Breast epithelium (tissue), 4 donors: ENCODE data around the gene TBC1D23. TPM values are rescaled to one million over a fixed set of nuclear protein-coding genes. Genes with fewer than 3 reads are reported as not detected.
"Not testable (repeated sequence)": the region's sequence is repeated elsewhere in the genome, so short reads cannot be mapped to it uniquely, and the experiment has no call there.

Experiments
- DNase-seq, 2 donors: peaks; one replicate each; pipeline ENCODE4 v3.0.0-alpha.2; 2019; ENCODE audit warnings: low spot score in 2 of 2
- H3K27ac ChIP-seq, 2 donors: fragments of 200-600 bp; sonication (generic) in 1 of 2; one replicate each; pipeline ENCODE4 v1.5.1; 2016 to 2019; ENCODE audit warnings: mild to moderate bottlenecking in 1 of 2
- H3K27me3 ChIP-seq, 2 donors: fragments of 200-600 bp; sonication (generic) in 1 of 2; one replicate each; pipeline versions ENCODE4 v1.5.1 to v1.6.0; 2017 to 2019; ENCODE audit warnings: control low read depth in 1 of 2, mild to moderate bottlenecking in 1 of 2
- H3K36me3 ChIP-seq: fragments of 200-600 bp; one replicate; pipeline ENCODE4 v1.5.1; 2019
- H3K4me1 ChIP-seq, 2 donors: fragments of 200-600 bp; sonication (generic); one replicate each; pipeline ENCODE4 v1.5.1; 2016 to 2019; ENCODE audit warnings: control low read depth in 1 of 2
- H3K4me3 ChIP-seq, 3 donors: fragments of 200-600 bp; sonication (generic); 1 replicate in 2 of 3; 2 replicates in 1 of 3; pipeline ENCODE4 v1.5.1; 2016 to 2019; ENCODE audit warnings: mild to moderate bottlenecking in 3 of 3, moderate library complexity in 2 of 3
- H3K9me3 ChIP-seq, 2 donors: fragments of 200-600 bp; sonication (generic) in 1 of 2; one replicate each; pipeline ENCODE4 v1.5.1; 2016 to 2019; ENCODE audit warnings: control low read depth in 1 of 2
- POLR2A ChIP-seq: fragments of 450-650 bp; IDR thresholded peaks from one replicate; pipeline ENCODE4 v1.6.1; 2016; ENCODE audit warnings: antibody characterized with exemption, mild to moderate bottlenecking, moderate library complexity
- POLR2AphosphoS5 ChIP-seq, 3 donors: sonication (generic); formaldehyde crosslinking; IDR thresholded peaks; one replicate each; pipeline ENCODE4 v1.6.1; 2017; ENCODE audit warnings: antibody characterized with exemption in 3 of 3
- intact Hi-C: fragments of 100-400 bp; cut with DNase I; formaldehyde crosslinking; loops from one replicate; pipeline ENCODE4 v1.15.1; 2023; ENCODE audit warnings: low total_unique reads
- total RNA-seq, 3 donors: library from RNA; depleted of rRNA; stranded (reverse); fragments of >200 nt; gene quantifications; one replicate each; pipeline ENCODE4 v1.1.0, GENCODE V29; 2016
- TF ChIP-seq, protein P1 (sequence below), 3 donors: fragments of 450-650 bp; IDR thresholded peaks; one replicate each; pipeline ENCODE4 v1.5.1; 2016 to 2017; ENCODE audit warnings: antibody characterized with exemption in 3 of 3, mild to moderate bottlenecking in 3 of 3, moderate library complexity in 3 of 3

Gene TBC1D23
- total RNA-seq, 3 donors from 2014 or later: 32.8 to 48.2 (median 42.9) TPM

DNA sequence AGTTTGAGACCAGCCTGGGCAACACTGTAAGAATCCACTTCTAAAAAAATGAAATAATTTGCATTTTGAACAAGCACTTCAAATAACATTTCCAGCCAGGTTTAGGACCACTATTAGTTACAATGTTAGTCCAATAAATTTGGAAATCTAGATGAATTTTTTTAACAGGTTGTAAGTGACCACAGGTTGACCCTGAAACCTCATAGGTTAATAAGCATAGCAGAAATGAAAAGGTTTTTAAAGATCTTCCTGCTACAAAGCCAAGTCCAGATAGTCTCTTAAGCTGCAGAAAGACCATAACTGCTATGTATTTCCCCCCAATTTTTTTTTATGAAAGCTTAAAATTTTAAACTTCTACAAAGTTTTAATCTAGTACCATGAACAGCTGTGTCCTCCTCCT is 72.3 kb downstream of the TBC1D23 start:
- no peak for DNase-seq
- Histone ChIP-seq H3K27me3 (no peaks in the 10 kb centered on the region), H3K36me3 (no peaks in the 10 kb centered on the region), H3K4me1 (peaks cover 0 to 4% of the 10 kb centered on the region in 2 donors), H3K9me3 (no peaks in the 10 kb centered on the region), H3K4me3 (no peak overlapping the region), H3K27ac (no peak overlapping the region)
- TF ChIP-seq, protein P1, sequence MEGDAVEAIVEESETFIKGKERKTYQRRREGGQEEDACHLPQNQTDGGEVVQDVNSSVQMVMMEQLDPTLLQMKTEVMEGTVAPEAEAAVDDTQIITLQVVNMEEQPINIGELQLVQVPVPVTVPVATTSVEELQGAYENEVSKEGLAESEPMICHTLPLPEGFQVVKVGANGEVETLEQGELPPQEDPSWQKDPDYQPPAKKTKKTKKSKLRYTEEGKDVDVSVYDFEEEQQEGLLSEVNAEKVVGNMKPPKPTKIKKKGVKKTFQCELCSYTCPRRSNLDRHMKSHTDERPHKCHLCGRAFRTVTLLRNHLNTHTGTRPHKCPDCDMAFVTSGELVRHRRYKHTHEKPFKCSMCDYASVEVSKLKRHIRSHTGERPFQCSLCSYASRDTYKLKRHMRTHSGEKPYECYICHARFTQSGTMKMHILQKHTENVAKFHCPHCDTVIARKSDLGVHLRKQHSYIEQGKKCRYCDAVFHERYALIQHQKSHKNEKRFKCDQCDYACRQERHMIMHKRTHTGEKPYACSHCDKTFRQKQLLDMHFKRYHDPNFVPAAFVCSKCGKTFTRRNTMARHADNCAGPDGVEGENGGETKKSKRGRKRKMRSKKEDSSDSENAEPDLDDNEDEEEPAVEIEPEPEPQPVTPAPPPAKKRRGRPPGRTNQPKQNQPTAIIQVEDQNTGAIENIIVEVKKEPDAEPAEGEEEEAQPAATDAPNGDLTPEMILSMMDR (IDR thresholded peaks at IDR 0.05): no peak
- TF ChIP-seq POLR2A: no peak
- TF ChIP-seq POLR2AphosphoS5 (IDR thresholded peaks at IDR 0.05): no peak
- intact Hi-C loops: no loop called here

- Histone ChIP-seq H3K36me3 (no peaks in the 10 kb centered on the region), H3K27ac (peak overlapping the region; percentile 87 to 93), H3K4me3 (peak overlapping the region; percentile 57 to 85 (median 80)), H3K4me1 (peaks cover 0 to 4% of the 10 kb centered on the region in 2 donors), H3K27me3 (no peaks in the 10 kb centered on the region), H3K9me3 (no peaks in the 10 kb centered on the region)
- intact Hi-C loops: no loop called here
- TF ChIP-seq, protein P1 (IDR thresholded peaks at IDR 0.05): no peak
- TF ChIP-seq POLR2AphosphoS5 (IDR thresholded peaks at IDR 0.05) (peak in 1 of 3 donors; percentile 41), POLR2A (no peak)
- no peak for DNase-seq
Observed at GRCh38 chr3:100333970-100334487, 73.2 kb downstream of the TBC1D23 start.

DNA sequence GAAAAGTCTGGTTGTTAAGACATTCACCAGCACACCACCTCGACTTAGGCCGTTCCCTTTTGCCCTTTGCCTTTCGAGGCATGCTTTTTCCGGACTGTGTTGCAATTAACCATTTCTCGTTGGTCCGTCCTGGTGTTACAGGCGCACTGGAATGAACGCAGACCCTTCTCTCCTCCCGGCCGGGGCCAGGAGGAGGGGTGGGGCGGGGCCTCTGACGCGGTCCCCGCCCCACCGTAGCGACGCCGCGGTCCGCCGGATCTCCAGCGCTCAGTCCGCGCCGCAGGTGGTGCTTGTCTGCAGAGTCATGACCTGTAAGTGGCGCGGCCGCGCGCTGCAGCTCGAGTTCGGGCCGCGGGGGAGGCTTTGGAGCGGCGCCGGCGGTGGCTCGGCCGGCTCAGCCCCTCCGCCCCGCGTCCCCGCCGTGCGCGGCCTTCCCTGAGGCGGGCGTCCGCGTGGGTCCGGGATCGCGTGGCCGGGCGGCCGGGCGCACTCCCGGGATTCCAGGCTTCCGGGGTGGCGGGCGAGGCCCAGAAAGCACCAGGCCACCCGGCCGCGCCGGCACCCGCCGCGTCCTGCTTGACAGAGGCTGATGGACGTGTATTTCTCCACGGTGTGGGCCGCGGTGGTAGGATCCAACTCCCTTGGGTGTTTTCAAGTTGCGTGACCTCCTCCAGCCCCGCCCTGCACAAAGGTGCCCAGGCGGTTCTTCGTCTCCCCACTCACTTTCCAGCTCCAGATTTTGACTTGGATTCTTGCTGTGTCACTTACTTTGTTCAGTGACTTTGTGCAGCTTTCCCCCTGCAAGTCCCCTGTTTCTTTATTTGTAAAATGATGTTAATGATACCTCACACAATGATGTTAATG is 73.9 kb downstream of the TBC1D23 start, which contains the start of gene NIT2:
Gene NIT2 (plus strand): TSS at position 270 of the 864 bp plus-strand sequence. CDS start 35 bp downstream, at position 305.
- intact Hi-C loops: no loop called here

GRCh38 chr3:100335434-100335833 is 74.6 kb downstream of the TBC1D23 start:
- intact Hi-C loops: no loop called here
- H3K4me3 ChIP-seq: peak overlapping the region; percentile 57 to 85 (median 80)
- peaks cover 0 to 4% of the 10 kb centered on the region in 2 donors for H3K4me1 ChIP-seq
- TF ChIP-seq, protein P1 (IDR thresholded peaks at IDR 0.05): no peak
- no peak for TF ChIP-seq POLR2AphosphoS5 (IDR thresholded peaks at IDR 0.05)
- DNase-seq: no peak
- H3K27me3 ChIP-seq: no peaks in the 10 kb centered on the region
- no peaks in the 10 kb centered on the region for H3K36me3 ChIP-seq
- H3K9me3 ChIP-seq: no peaks in the 10 kb centered on the region
- H3K27ac ChIP-seq: peak overlapping the region; percentile 43 to 87

More for the DNA sequence above, 73.9 kb downstream of the TBC1D23 start, which contains the start of gene NIT2:
- peak within 1 kb of the TSS; percentile 57 to 85 (median 80) for H3K4me3 ChIP-seq
- no peaks in the 10 kb centered on the region for H3K36me3 ChIP-seq
- H3K27me3 ChIP-seq: no peaks in the 10 kb centered on the region
- TF ChIP-seq POLR2A (no peak), POLR2AphosphoS5 (IDR thresholded peaks at IDR 0.05) (peak in 2 of 3 donors; percentile 1 to 8)
- TF ChIP-seq, protein P1 (IDR thresholded peaks at IDR 0.05): peak in 1 of 3 donors; percentile 13
- no peaks in the 10 kb centered on the region for H3K9me3 ChIP-seq
- peak within 1 kb of the TSS; percentile 87 to 93 for H3K27ac ChIP-seq
- H3K4me1 ChIP-seq: peaks cover 0 to 4% of the 10 kb centered on the region in 2 donors
- peak; percentile 58 to 78 for DNase-seq

- H3K36me3 ChIP-seq, intact Hi-C loops, H3K9me3 ChIP-seq: not testable (repeated sequence)
Observed at GRCh38 chr3:100336229-100336628, 75.4 kb downstream of the TBC1D23 start.

More at GRCh38 chr3:100336229-100336628, 75.4 kb downstream of the TBC1D23 start:
- not testable (repeated sequence) for H3K27me3 ChIP-seq, H3K4me3 ChIP-seq, H3K27ac ChIP-seq, H3K4me1 ChIP-seq, DNase-seq
